T-helper 2 cell treated with Interferon-gamma antibody and Interleukin-4, amounts not matched to agents 5 μg/mL and 100 μg/mL, for 36 hours (primary cell): ENCODE measurements around the gene NUMB.
A peak's percentile ranks its signal among the peaks of the same experiment; 100 is the strongest.

Source experiments
- DNase-seq: peaks from one replicate; pipeline ENCODE4 v3.0.0; 2021; ENCODE audit warnings: low spot score
- H3K27ac Mint-ChIP-seq: one replicate; pipeline ENCODE4 v1.8.0; 2021; ENCODE audit warnings: mild to moderate bottlenecking, mixed read lengths
- H3K27me3 Mint-ChIP-seq: one replicate; pipeline ENCODE4 v1.8.0; 2021; ENCODE audit warnings: low read depth, mixed read lengths
- H3K36me3 Mint-ChIP-seq: one replicate; pipeline ENCODE4 v1.8.0; 2021; ENCODE audit warnings: low read depth, mixed read lengths
- H3K4me1 Mint-ChIP-seq: one replicate; pipeline ENCODE4 v1.8.0; 2021; ENCODE audit warnings: low read depth, mixed read lengths
- H3K4me3 Mint-ChIP-seq: one replicate; pipeline ENCODE4 v1.8.0; 2022; ENCODE audit warnings: mild to moderate bottlenecking, moderate library complexity, mixed read lengths
- H3K9me3 Mint-ChIP-seq: one replicate; pipeline ENCODE4 v1.8.0; 2021; ENCODE audit warnings: mixed read lengths

The NUMB gene

DNA sequence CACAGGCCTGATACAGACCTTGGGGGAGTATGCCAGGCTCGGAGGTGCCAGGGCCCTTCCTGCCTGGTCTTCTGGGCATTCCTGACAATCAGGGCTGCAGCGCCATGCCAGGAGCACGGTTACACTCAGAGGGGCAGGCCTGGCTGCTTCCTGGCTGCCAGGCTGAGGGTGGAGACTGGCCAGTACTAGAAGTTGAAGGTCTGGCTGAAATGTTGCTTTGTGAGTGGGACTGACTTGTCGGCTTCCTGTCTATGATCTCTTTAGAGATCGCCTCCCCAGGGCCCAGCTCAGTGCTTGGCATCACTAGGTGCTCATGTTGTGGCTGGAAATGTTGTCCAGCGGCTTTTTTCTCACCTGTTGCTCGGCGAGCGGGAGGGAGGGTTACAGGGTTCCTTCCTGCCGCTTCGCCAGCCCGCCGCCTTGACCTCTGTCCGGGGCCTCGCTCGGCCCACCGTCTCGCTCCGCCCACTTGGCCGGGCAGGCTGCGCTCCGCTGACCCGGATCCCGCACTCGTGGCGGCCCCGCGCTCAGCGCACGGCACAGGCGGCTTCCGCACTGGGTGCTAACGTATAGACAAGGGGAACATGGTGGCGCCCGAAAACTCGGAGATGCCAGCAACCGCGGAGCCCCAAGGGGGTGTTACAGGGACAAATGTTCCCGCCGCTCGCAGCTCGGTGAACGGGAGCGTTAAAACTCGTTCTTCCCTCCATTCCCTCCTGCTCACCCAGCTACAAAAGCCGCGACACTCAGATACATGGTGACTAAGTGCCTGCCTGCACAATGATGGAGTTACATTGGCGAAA, 188.4 kb downstream of the NUMB start:
- H3K9me3 Mint-ChIP-seq: no peaks in the 10 kb centered on the region
- no peak overlapping the region for H3K27ac Mint-ChIP-seq
- peaks cover 19% of the 10 kb centered on the region for H3K27me3 Mint-ChIP-seq
- H3K4me1 Mint-ChIP-seq: peaks cover 2% of the 10 kb centered on the region
- peaks cover 7% of the 10 kb centered on the region for H3K36me3 Mint-ChIP-seq
- no peak for DNase-seq
- peak overlapping the region; percentile 56 for H3K4me3 Mint-ChIP-seq

DNA sequence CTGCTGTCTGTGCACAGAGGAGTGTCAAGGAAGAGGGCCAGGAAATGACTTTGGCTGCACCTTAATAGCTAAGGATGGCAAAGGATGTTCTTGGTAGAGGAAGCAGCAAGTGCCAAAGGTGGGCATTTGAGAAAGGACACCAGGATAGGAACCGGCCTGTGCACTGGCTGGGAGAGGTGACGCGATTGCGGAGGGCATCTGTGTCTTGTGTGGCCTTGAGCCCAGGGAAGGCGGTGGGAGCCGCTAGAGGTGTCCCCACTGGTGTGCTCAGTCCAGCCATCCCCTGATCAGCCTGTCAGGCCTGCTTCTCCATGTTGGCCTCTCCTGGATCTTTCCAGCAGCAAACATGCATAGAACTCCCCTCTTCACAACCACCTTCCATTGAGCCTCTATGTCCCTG, 190.9 kb downstream of the NUMB start:
- Mint-ChIP-seq H3K27me3 (peaks cover 19% of the 10 kb centered on the region), H3K9me3 (no peaks in the 10 kb centered on the region), H3K4me3 (no peak overlapping the region), H3K4me1 (peaks cover 2% of the 10 kb centered on the region), H3K27ac (no peak overlapping the region), H3K36me3 (peaks cover 7% of the 10 kb centered on the region)
- no peak for DNase-seq

GRCh38 chr14:73266317-73266716, 192.0 kb downstream of the NUMB start:
- DNase-seq: no peak
- Mint-ChIP-seq H3K4me3 (no peak overlapping the region), H3K4me1 (peaks cover 2% of the 10 kb centered on the region), H3K9me3 (no peaks in the 10 kb centered on the region), H3K36me3 (peaks cover 2% of the 10 kb centered on the region), H3K27ac (no peak overlapping the region), H3K27me3 (peaks cover 16% of the 10 kb centered on the region)

DNA sequence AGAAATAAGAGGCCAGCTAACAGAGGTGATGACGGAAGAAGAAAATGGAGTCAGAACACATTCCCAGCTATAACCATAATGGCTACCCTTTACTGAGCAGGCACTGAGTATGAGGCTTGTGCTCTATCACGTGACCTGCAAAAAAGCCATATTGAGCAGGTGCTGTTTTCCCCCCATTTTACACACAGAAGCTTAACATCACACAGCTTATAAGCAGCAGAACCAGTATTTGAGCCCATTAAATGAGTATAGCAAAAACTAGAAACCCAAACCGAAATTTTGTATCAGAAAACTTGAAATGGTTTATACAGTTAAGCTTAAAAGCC, 192.7 kb downstream of the NUMB start:
- H3K27ac Mint-ChIP-seq: no peak overlapping the region
- H3K4me1 Mint-ChIP-seq: peaks cover 2% of the 10 kb centered on the region
- DNase-seq: no peak
- H3K36me3 Mint-ChIP-seq: peaks cover 2% of the 10 kb centered on the region
- no peak overlapping the region for H3K4me3 Mint-ChIP-seq
- H3K27me3 Mint-ChIP-seq: peaks cover 11% of the 10 kb centered on the region
- no peaks in the 10 kb centered on the region for H3K9me3 Mint-ChIP-seq

- H3K36me3 Mint-ChIP-seq: no peaks in the 10 kb centered on the region
- DNase-seq: no peak
- no peak overlapping the region for H3K27ac Mint-ChIP-seq
- no peaks in the 10 kb centered on the region for H3K9me3 Mint-ChIP-seq
- H3K4me1 Mint-ChIP-seq: no peaks in the 10 kb centered on the region
- H3K4me3 Mint-ChIP-seq: no peak overlapping the region
- H3K27me3 Mint-ChIP-seq: peaks cover 6% of the 10 kb centered on the region
Measured at GRCh38 chr14:73264885-73265720, 193.2 kb downstream of the NUMB start.

DNA sequence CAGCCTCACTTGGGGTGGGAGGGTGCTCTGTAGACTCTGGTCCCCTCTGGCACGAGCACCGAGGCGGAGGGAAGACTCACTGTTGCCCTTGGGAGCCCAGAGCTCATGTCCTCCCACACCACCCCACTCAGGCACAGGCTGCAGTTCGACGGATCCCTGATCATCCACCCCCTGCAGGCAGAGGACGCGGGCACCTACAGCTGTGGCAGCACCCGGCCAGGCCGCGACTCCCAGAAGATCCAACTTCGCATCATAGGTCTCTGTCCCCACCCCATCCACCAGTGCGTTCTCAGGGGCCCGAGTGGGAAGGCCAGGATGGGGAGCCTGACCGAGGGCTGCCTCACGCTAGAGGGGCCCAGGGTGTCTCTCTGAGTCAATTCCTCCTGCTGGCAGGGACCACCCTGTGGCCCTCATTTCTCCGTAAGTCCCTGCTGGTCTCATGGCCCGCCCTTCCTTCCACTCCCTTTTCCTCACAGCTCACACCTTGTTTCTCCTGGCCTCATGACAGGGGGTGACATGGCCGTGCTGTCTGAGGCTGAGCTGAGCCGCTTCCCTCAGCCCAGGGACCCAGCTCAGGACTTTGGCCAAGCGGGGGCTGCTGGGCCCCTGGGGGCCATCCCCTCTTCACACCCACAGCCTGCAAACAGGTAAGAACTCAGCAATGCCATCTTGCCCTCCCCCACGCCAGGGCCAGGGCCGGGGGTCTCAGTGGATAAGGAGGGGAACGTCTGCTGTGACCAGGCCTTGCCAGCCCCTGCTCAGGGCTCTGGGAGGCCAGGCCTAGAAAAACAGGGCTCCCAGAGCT, 194.1 kb downstream of the NUMB start:
- Mint-ChIP-seq H3K27me3 (peaks cover 5% of the 10 kb centered on the region), H3K4me3 (no peak overlapping the region), H3K27ac (no peak overlapping the region), H3K36me3 (no peaks in the 10 kb centered on the region), H3K4me1 (no peaks in the 10 kb centered on the region), H3K9me3 (no peaks in the 10 kb centered on the region)
- no peak for DNase-seq

DNA sequence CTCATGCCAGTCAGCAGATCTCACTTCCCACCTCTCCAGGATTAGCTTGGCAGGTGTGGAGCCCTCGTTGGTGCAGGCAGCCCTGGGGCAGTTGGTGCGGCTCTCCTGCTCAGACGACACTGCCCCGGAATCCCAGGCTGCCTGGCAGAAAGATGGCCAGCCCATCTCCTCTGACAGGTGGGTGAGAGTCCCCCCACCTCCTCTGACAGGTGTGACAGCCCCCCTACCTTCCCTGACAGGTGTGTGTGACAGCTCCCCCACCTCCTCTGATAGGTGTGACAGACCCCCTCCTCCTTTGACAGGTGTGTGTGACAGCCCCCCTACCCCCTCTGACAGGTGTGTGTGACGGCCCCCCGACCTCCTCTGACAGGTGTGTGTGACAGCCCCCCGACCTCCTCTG, 194.7 kb downstream of the NUMB start:
- Mint-ChIP-seq H3K9me3 (no peaks in the 10 kb centered on the region), H3K27me3 (no peaks in the 10 kb centered on the region), H3K4me3 (no peak overlapping the region), H3K27ac (no peak overlapping the region), H3K36me3 (no peaks in the 10 kb centered on the region), H3K4me1 (no peaks in the 10 kb centered on the region)
- DNase-seq: no peak

- Mint-ChIP-seq H3K27me3 (no peaks in the 10 kb centered on the region), H3K4me3 (no peak overlapping the region), H3K4me1 (no peaks in the 10 kb centered on the region), H3K27ac (no peak overlapping the region), H3K9me3 (no peaks in the 10 kb centered on the region), H3K36me3 (no peaks in the 10 kb centered on the region)
- DNase-seq: no peak
Measured at GRCh38 chr14:73262427-73263183, 195.7 kb downstream of the NUMB start.

- Mint-ChIP-seq H3K4me1 (no peaks in the 10 kb centered on the region), H3K4me3 (no peak overlapping the region)
Measured at GRCh38 chr14:73261520-73262426, 196.6 kb downstream of the NUMB start.

DNA sequence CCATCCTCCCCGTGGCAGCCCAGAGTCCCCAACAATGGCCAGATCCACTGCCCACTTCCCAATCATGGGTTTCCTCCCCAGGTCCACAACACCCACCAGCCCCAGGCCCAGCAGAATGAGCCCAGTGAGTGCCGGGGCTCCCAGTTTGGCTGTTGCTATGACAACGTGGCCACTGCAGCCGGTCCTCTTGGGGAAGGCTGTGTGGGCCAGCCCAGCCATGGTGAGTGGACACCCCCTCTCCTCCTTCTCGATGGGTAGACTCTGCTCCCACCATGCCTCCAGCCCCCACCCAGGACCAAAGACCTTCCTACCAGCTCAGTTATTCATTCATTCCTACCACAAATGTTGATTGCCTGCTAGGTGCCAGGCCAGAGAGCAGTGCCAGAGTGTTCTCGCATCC, 197.3 kb downstream of the NUMB start:
- Mint-ChIP-seq H3K4me1 (no peaks in the 10 kb centered on the region), H3K27ac (no peak overlapping the region), H3K4me3 (no peak overlapping the region), H3K9me3 (no peaks in the 10 kb centered on the region), H3K27me3 (no peaks in the 10 kb centered on the region), H3K36me3 (no peaks in the 10 kb centered on the region)
- no peak for DNase-seq

More at GRCh38 chr14:73261520-73262426, 196.6 kb downstream of the NUMB start:
- H3K27me3 Mint-ChIP-seq: no peaks in the 10 kb centered on the region
- no peaks in the 10 kb centered on the region for H3K9me3 Mint-ChIP-seq
- no peak overlapping the region for H3K27ac Mint-ChIP-seq
- H3K36me3 Mint-ChIP-seq: no peaks in the 10 kb centered on the region
- no peak for DNase-seq

DNA sequence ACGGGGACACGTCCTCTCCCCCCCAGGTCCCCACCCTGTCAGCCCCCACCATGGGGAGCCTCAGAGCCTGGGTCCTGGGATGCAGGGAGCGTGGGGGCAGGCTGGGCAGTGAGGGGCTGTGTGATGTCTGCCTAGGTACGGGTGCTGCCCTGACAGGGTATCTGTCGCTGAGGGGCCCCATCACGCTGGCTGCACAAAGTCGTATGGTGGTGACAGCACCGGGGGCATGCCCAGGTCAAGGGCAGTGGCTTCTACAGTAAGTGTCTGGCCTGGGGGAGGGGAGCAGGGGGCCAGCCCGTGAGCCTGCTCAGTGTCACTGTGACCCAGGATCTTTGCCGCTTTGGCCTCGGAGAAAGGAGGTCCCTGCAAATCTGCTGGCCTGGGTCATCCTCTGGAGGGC, 197.8 kb downstream of the NUMB start:
- Mint-ChIP-seq H3K27me3 (no peaks in the 10 kb centered on the region), H3K4me1 (no peaks in the 10 kb centered on the region), H3K4me3 (no peak overlapping the region), H3K36me3 (no peaks in the 10 kb centered on the region), H3K27ac (no peak overlapping the region), H3K9me3 (no peaks in the 10 kb centered on the region)
- no peak for DNase-seq

DNA sequence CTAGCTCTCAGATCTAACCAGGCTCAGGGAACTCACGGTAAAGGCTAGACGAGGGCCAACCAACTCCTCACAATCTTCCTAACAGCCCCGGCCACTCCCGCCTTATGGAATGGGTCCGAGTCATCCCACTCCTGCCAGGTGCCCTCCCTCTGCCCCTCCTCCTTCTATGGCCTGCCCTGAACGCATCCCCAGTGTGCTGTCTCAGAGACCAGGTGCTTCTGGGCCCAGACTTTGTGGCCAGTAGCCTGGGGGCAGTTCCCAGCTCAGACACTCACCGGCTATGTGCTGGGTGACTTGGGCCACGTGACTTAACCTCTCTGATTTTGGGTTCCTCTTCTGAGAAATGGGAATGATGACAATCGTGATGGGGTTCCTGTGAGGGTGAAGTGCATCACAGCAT, 198.5 kb downstream of the NUMB start:
- Mint-ChIP-seq H3K9me3 (no peaks in the 10 kb centered on the region), H3K27me3 (no peaks in the 10 kb centered on the region), H3K27ac (no peak overlapping the region), H3K36me3 (no peaks in the 10 kb centered on the region), H3K4me3 (no peak overlapping the region), H3K4me1 (no peaks in the 10 kb centered on the region)
- no peak for DNase-seq
